HL-60 (cell line): ENCODE results near the gene ABCC5.

Experiments used
- DNase-seq, 2 experiments: peaks; one replicate each; pipeline ENCODE4 v3.0.0-alpha.2; 2010 to 2020; ENCODE audit warnings: low read depth in 1 of 2, low spot score in 1 of 2
- H3K27ac ChIP-seq: fragments of 250-450 bp; sonication (Bioruptor Pico); replicated peaks from 2 replicates; pipeline ENCODE4 v1.5.1; 2020; ENCODE audit warnings: mild to moderate bottlenecking, moderate library complexity
- H3K27me3 ChIP-seq: fragments of 250-450 bp; sonication (Bioruptor Pico); 2 replicates; pipeline ENCODE4 v1.5.1; 2021; ENCODE audit warnings: mild to moderate bottlenecking, moderate library complexity; ENCODE audit not compliant: insufficient read depth, poor library complexity, severe bottlenecking
- H3K4me3 ChIP-seq: replicated peaks from 2 replicates; pipeline ENCODE4 v1.5.1; 2011; ENCODE audit warnings: mild to moderate bottlenecking, control low read depth, low read length; ENCODE audit not compliant: insufficient read depth
- GABPA ChIP-seq: IDR thresholded peaks from 2 replicates; pipeline ENCODE4 v1.6.1; 2012; ENCODE audit warnings: low read depth
- POLR2AphosphoS5 ChIP-seq: IDR thresholded peaks from 2 replicates; pipeline ENCODE4 v1.6.1; 2012; ENCODE audit warnings: low read depth
- REST ChIP-seq: IDR thresholded peaks from 2 replicates; pipeline ENCODE4 v1.6.1; 2012; ENCODE audit warnings: low read depth; ENCODE audit not compliant: insufficient replicate concordance
- SPI1 ChIP-seq: IDR thresholded peaks from 2 replicates; pipeline ENCODE4 v1.6.1; 2012; ENCODE audit warnings: low read depth, mild to moderate bottlenecking, borderline replicate concordance
- TF ChIP-seq, protein P1 (sequence below): IDR thresholded peaks from one replicate; pipeline ENCODE4 v1.5.1; 2011; ENCODE audit warnings: low read length, control low read depth, inconsistent platforms; ENCODE audit not compliant: insufficient read depth

Gene ABCC5

GRCh38 chr3:183933160-183933559, 84.5 kb downstream of the ABCC5 start:
- no peak for DNase-seq
- no peak overlapping the region for H3K27ac ChIP-seq

DNA sequence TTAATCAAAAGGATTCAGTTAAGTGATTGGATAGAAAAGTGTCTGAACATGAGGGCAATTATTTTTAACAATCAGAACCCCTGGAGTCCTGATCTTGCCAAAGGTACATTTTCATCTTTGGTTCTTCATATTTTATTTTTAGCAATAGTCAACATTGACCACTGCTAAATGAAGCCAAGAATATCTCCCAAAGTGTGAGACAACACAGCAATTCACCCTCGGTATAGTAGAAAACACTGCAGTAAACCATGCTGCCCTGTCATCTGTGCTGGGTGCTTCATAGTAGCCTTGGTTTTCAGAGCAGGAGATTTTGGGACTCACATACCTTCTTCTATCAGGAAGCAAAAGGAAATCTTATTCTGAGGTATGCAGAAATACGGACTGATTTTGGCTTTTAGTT, 85.8 kb downstream of the ABCC5 start:
- H3K27ac ChIP-seq: no peak overlapping the region
- no peaks in the 10 kb centered on the region for H3K27me3 ChIP-seq
- DNase-seq: no peak
- H3K4me3 ChIP-seq: no peak overlapping the region
- TF ChIP-seq, protein P1, sequence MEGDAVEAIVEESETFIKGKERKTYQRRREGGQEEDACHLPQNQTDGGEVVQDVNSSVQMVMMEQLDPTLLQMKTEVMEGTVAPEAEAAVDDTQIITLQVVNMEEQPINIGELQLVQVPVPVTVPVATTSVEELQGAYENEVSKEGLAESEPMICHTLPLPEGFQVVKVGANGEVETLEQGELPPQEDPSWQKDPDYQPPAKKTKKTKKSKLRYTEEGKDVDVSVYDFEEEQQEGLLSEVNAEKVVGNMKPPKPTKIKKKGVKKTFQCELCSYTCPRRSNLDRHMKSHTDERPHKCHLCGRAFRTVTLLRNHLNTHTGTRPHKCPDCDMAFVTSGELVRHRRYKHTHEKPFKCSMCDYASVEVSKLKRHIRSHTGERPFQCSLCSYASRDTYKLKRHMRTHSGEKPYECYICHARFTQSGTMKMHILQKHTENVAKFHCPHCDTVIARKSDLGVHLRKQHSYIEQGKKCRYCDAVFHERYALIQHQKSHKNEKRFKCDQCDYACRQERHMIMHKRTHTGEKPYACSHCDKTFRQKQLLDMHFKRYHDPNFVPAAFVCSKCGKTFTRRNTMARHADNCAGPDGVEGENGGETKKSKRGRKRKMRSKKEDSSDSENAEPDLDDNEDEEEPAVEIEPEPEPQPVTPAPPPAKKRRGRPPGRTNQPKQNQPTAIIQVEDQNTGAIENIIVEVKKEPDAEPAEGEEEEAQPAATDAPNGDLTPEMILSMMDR: no peak
- TF ChIP-seq SPI1: no peak
- TF ChIP-seq REST: no peak
- TF ChIP-seq POLR2AphosphoS5: no peak
- TF ChIP-seq GABPA: no peak

More at GRCh38 chr3:183933160-183933559, 84.5 kb downstream of the ABCC5 start:
- Histone ChIP-seq H3K27me3 (no peaks in the 10 kb centered on the region), H3K4me3 (no peak overlapping the region)
- TF ChIP-seq GABPA: no peak
- TF ChIP-seq, protein P1: no peak
- no peak for TF ChIP-seq REST
- TF ChIP-seq POLR2AphosphoS5: no peak
- TF ChIP-seq SPI1: no peak

DNA sequence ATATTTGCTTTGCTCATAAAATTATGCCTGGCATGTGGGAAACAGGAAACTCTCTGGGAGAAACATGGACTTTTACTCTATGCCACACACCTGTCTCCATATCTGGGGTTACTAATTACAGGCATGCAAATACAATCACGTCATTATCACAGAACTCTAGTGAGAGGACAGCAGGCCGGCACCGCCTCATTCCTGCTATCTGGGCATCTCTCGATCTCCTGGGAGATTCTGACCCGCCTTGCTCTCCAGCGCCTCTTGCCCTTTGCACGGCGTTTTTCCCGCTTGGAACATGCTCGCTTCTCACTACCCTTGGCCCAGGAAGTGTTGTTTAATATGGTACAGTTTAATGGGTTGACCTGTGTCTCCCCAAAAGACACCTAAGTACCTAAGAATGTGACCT, 87.6 kb downstream of the ABCC5 start:
- H3K27ac ChIP-seq: no peak overlapping the region
- H3K27me3 ChIP-seq: no peaks in the 10 kb centered on the region
- no peak for DNase-seq
- H3K4me3 ChIP-seq: no peak overlapping the region
- TF ChIP-seq POLR2AphosphoS5 (no peak), REST (no peak), SPI1 (no peak), GABPA (no peak)
- TF ChIP-seq, protein P1: no peak
